Measurements from ENCODE around the gene DENND5A. TPM values are rescaled to one million over a fixed set of nuclear protein-coding genes. Genes with fewer than 3 reads are reported as not detected.

Gene DENND5A
- total RNA-seq, 1 experiment from 2014 or later = 136 TPM

GRCh38 chr11:9206496-9206895, 58.7 kb downstream of the DENND5A start:
- H3K9me3 ChIP-seq (ENCODE audit: control insufficient read depth, insufficient read depth, low read depth, low read length) = no peaks in the 10 kb centered on the region
- no peak for ATAC-seq

GRCh38 chr11:9203691-9204311, 61.3 kb downstream of the DENND5A start:
- Histone ChIP-seq H3K4me1 (ENCODE audit: control insufficient read depth, insufficient read depth, low read length) (no peaks in the 10 kb centered on the region), H3K9me3 (ENCODE audit: control insufficient read depth, insufficient read depth, low read depth, low read length) (no peaks in the 10 kb centered on the region), H3K27ac (ENCODE audit: low read length) (no peak overlapping the region), H3K4me3 (ENCODE audit: low read depth in 2 of 2, low read length in 2 of 2) (no peak overlapping the region), H3K27me3 (ENCODE audit: control insufficient read depth, insufficient read depth, low read length) (no peaks in the 10 kb centered on the region), H3K36me3 (ENCODE audit: control insufficient read depth, insufficient read depth, low read length) (peaks cover 2% of the 10 kb centered on the region)
- DNase-seq (ENCODE audit: low read depth, low spot score) = no peak
- intact Hi-C loops (cut with micrococcal nuclease; ENCODE audit: unreplicated experiment) = no loop called here
- no TSS peak for BruUV-seq (replicated peaks)
- TF ChIP-seq POLR2AphosphoS5 (IDR thresholded peaks at IDR 0.05; ENCODE audit: low read depth, low read length) = no peak
- no peak for TF ChIP-seq REST (IDR thresholded peaks at IDR 0.05; ENCODE audit: insufficient read depth in 1 of 2, low read depth in 2 of 2, low read length in 1 of 2)
- TF ChIP-seq TCF7L2 (IDR thresholded peaks at IDR 0.05; ENCODE audit: low read depth, low read length) = no peak
- TF ChIP-seq SIN3A (IDR thresholded peaks at IDR 0.05; ENCODE audit: borderline replicate concordance, insufficient read depth, low read depth, low read length) = no peak
- no peak for TF ChIP-seq CTCF (IDR thresholded peaks at IDR 0.05)
- peak; percentile 54; the same call in 1 of the 2 replicates for ATAC-seq
- CTCF ChIA-PET = interaction anchor here (0.7 kb wide), 1 partner anchor 30 kb away, joined by 3 read pairs; no protein-coding TSS in a partner anchor
- in situ Hi-C loops (cut with HindIII; ENCODE audit: low pct_unique_long_range_greater_than_20kb, low sequenced_read_pairs) = no loop called here
- POLR2A ChIA-PET = interaction anchor here (0.6 kb wide), 1 partner anchor 8 kb away, joined by 3 read pairs; no protein-coding TSS in a partner anchor

More at GRCh38 chr11:9206496-9206895, 58.7 kb downstream of the DENND5A start:
- TF ChIP-seq POLR2AphosphoS5 (IDR thresholded peaks at IDR 0.05; ENCODE audit: low read depth, low read length) (no peak), SIN3A (IDR thresholded peaks at IDR 0.05; ENCODE audit: borderline replicate concordance, insufficient read depth, low read depth, low read length) (no peak), CTCF (IDR thresholded peaks at IDR 0.05) (no peak), TCF7L2 (IDR thresholded peaks at IDR 0.05; ENCODE audit: low read depth, low read length) (no peak), REST (IDR thresholded peaks at IDR 0.05; ENCODE audit: insufficient read depth in 1 of 2, low read depth in 2 of 2, low read length in 1 of 2) (no peak)
- intact Hi-C loops (cut with micrococcal nuclease; ENCODE audit: unreplicated experiment) = no loop called here
- no peak overlapping the region for H3K27ac ChIP-seq (ENCODE audit: low read length)
- no peaks in the 10 kb centered on the region for H3K27me3 ChIP-seq (ENCODE audit: control insufficient read depth, insufficient read depth, low read length)
- in situ Hi-C loops (cut with HindIII; ENCODE audit: low pct_unique_long_range_greater_than_20kb, low sequenced_read_pairs) = no loop called here
- POLR2A ChIA-PET = no interaction called here
- CTCF ChIA-PET = no interaction called here
- no peak overlapping the region for H3K4me3 ChIP-seq (ENCODE audit: low read depth in 2 of 2, low read length in 2 of 2)
- BruUV-seq (replicated peaks) = no TSS peak
- DNase-seq (ENCODE audit: low read depth, low spot score) = no peak
- peaks cover 2% of the 10 kb centered on the region for H3K36me3 ChIP-seq (ENCODE audit: control insufficient read depth, insufficient read depth, low read length)
- peaks cover 15% of the 10 kb centered on the region for H3K4me1 ChIP-seq (ENCODE audit: control insufficient read depth, insufficient read depth, low read length)

Data from Panc1 (cell line).